PFSK-1 (cell line): ENCODE results near the gene ATG9B.
A peak's percentile ranks its signal among the peaks of the same experiment; 100 is the strongest.

ENCODE experiments used
- FOXP2 ChIP-seq: optimal IDR thresholded peaks from 2 replicates; pipeline ENCODE3; 2011; ENCODE audit warnings: borderline replicate concordance, control low read depth, inconsistent platforms; ENCODE audit not compliant: insufficient read depth; ENCODE audit errors: extremely low read length, extremely low read depth
- POLR2AphosphoS5 ChIP-seq: IDR thresholded peaks from 2 replicates; pipeline ENCODE4 v1.6.1; 2012; ENCODE audit warnings: low read depth, mild to moderate bottlenecking, control low read depth, low read length, moderate library complexity
- REST ChIP-seq, 2 experiments: IDR thresholded peaks; 2 replicates each; pipeline versions ENCODE4 v1.6.1 to v1.8.0; 2011 to 2012; ENCODE audit warnings: low read depth in 2 of 2, low read length in 2 of 2, control low read depth in 1 of 2, inconsistent platforms in 1 of 2, mild to moderate bottlenecking in 1 of 2, moderate library complexity in 1 of 2; ENCODE audit not compliant: insufficient read depth in 1 of 2
- SIN3A ChIP-seq: IDR thresholded peaks from 2 replicates; pipeline ENCODE4 v1.6.1; 2012; ENCODE audit warnings: mild to moderate bottlenecking, low read length, moderate library complexity, borderline replicate concordance; ENCODE audit not compliant: insufficient read depth
- TAF1 ChIP-seq: IDR thresholded peaks from 2 replicates; pipeline ENCODE4 v1.6.1; 2012; ENCODE audit warnings: low read length, control low read depth, borderline replicate concordance; ENCODE audit not compliant: insufficient read depth

ATG9B gene

GRCh38 chr7:151060416-151061212 lies 36.3 kb upstream of the ATG9B start:
- TF ChIP-seq SIN3A = no peak
- TF ChIP-seq FOXP2 = no peak
- no peak for TF ChIP-seq POLR2AphosphoS5
- no peak for TF ChIP-seq TAF1
- no peak for TF ChIP-seq REST (IDR thresholded peaks at IDR 0.05; ENCODE audit: insufficient read depth in 1 of 2, low read depth in 2 of 2, low read length in 2 of 2)

- TF ChIP-seq POLR2AphosphoS5 (no peak; the same call in 1 of the 2 replicates), REST (IDR thresholded peaks at IDR 0.05; ENCODE audit: insufficient read depth in 1 of 2, low read depth in 2 of 2, low read length in 2 of 2) (no peak), SIN3A (no peak), TAF1 (no peak), FOXP2 (no peak)
These were observed 35.8 kb upstream of the ATG9B start for GRCh38 chr7:151060113-151060415.

GRCh38 chr7:151059367-151060112 lies 35.2 kb upstream of the ATG9B start, which contains the start of gene SLC4A2:
SLC4A2 (plus strand) TSS chr7:151059589; CDS start chr7:151061988, 2,399 bp downstream.
- peak; percentile 46; the same call in 1 of the 2 replicates for TF ChIP-seq TAF1
- 0 out of 4 replicates have a peak, but pooled peaks of 1 of the 2 experiments have one; percentile 12 for TF ChIP-seq REST (IDR thresholded peaks at IDR 0.05; ENCODE audit: insufficient read depth in 1 of 2, low read depth in 2 of 2, low read length in 2 of 2)
- no peak for TF ChIP-seq FOXP2
- TF ChIP-seq SIN3A = no peak
- TF ChIP-seq POLR2AphosphoS5 = no peak; the same call in none of the 2 replicates

- TF ChIP-seq FOXP2 (no peak), SIN3A (no peak), REST (IDR thresholded peaks at IDR 0.05; ENCODE audit: insufficient read depth in 1 of 2, low read depth in 2 of 2, low read length in 2 of 2) (no peak), TAF1 (no peak), POLR2AphosphoS5 (no peak; the same call in 1 of the 2 replicates)
These were observed 34.6 kb upstream of the ATG9B start for GRCh38 chr7:151058781-151059366.
